Embryonic facial prominence (tissue), 1 donor: Measurements from ENCODE around the gene OAF.
"Not testable (repeated sequence)": the region's sequence is repeated elsewhere in the genome, so short reads cannot be mapped to it uniquely, and the experiment has no call there.

ENCODE experiments used
- DNase-seq: peaks from one replicate; pipeline ENCODE4 v3.0.0-alpha.2; 2016; ENCODE audit errors: extremely low spot score

Gene OAF

GRCh38 chr11:120210626-120211521 lies at the start of gene OAF:
Gene OAF, plus strand, starts transcription at chr11:120211032. Its CDS starts 248 bp downstream, at chr11:120211280.
- peak; percentile 64 for DNase-seq

- DNase-seq: no peak
Observed at GRCh38 chr11:120167659-120168058, 43.2 kb upstream of the OAF start.

- DNase-seq: no peak
Observed at GRCh38 chr11:120168108-120168959, 42.5 kb upstream of the OAF start.

GRCh38 chr11:120168960-120169681 lies 41.7 kb upstream of the OAF start:
- no peak for DNase-seq

- DNase-seq: no peak
Observed at GRCh38 chr11:120169981-120170698, 40.7 kb upstream of the OAF start.

- no peak for DNase-seq
Observed at GRCh38 chr11:120170741-120171261, 40.0 kb upstream of the OAF start.

GRCh38 chr11:120172054-120172911 lies 38.5 kb upstream of the OAF start:
- DNase-seq: peak; percentile 66

GRCh38 chr11:120173019-120173705 lies 37.7 kb upstream of the OAF start:
- no peak for DNase-seq

- no peak for DNase-seq
Observed at GRCh38 chr11:120173807-120174206, 37.0 kb upstream of the OAF start.

- no peak for DNase-seq
Observed at GRCh38 chr11:120174866-120175265, 36.0 kb upstream of the OAF start.

- DNase-seq: no peak
Observed at GRCh38 chr11:120178561-120179056, 32.2 kb upstream of the OAF start.

GRCh38 chr11:120179057-120179672 lies 31.7 kb upstream of the OAF start:
- DNase-seq: no peak

GRCh38 chr11:120180063-120180462 lies 30.8 kb upstream of the OAF start:
- DNase-seq: not testable (repeated sequence)

- DNase-seq: no peak
Observed at GRCh38 chr11:120180551-120181232, 30.1 kb upstream of the OAF start.

- DNase-seq: no peak
Observed at GRCh38 chr11:120181376-120181975, 29.4 kb upstream of the OAF start.

- DNase-seq: no peak
Observed at GRCh38 chr11:120182372-120182771, 28.5 kb upstream of the OAF start.

GRCh38 chr11:120182790-120183491 lies 27.9 kb upstream of the OAF start:
- no peak for DNase-seq
